ENCODE measurements around the gene MAPK4. TPM values are rescaled to one million over a fixed set of nuclear protein-coding genes. Genes with fewer than 3 reads are reported as not detected.
"Not testable (repeated sequence)": the region's sequence is repeated elsewhere in the genome, so short reads cannot be mapped to it uniquely, and the experiment has no call there.

Gene MAPK4
- 2.2 TPM for total RNA-seq

DNA sequence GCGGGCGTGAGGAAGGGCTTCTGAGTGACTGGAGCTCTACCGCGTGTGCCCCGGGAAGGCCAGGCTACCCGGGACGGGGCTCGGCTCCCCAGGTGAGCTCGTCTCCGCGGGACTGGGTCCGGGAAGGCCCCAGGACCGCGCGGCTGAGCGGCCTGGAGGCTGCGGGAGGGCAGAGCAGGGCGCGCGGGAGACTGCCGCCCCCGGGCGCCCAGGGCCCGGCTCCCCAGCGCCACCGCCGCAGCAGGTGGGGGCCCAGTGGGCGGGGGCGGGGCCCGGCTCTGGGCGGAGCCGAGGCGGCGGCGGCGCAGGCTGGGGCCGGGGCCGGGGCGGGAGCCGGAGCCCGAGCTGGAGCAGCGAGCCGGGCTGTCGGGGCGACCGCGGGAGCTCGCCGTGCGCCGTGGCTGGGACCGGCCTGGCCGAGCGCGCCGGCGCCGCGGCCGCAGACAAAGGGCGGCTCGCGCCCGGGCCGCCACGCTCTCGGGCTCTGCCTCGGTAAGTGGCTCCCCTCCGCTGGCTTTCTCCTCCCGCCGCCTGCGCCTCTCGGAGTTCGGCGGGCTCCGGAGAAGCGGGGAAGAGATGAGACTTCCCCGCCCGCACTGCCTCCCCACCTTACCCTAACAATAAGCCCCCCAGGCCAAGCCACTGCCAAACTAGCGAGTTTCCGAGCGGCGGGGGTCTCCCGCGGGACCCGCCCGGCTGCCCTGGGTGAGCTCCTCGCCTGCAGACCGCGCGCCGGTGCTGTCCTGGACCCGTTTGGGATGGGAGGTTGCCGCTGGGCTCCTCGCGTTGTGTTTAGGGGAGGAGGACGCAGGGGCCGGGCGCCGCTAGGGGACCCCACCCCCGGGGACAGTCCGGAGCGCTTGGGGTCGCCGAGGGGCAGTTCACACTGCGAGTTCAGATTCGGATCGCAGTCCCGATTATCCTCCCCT lies at the start of gene MAPK4:
Gene MAPK4, plus strand, starts transcription at position 336 of the 929 bp plus-strand sequence. CDS start 103,872 bp downstream, outside the sequence.
- peaks cover 15% of the 10 kb centered on the region for H3K4me1 ChIP-seq
- peak within 1 kb of the TSS; percentile 78 for H3K27ac ChIP-seq
- no peaks in the 10 kb centered on the region for H3K9me3 ChIP-seq
- DNase-seq (ENCODE audit: extremely low spot score in 2 of 2): no peak
- H3K4me3 ChIP-seq: peak within 1 kb of the TSS; percentile 63 to 74
- intact Hi-C loops (cut with DNase I): no loop called here
- no peaks in the 10 kb centered on the region for H3K36me3 ChIP-seq
- no peak for TF ChIP-seq POLR2A (IDR thresholded peaks at IDR 0.05)
- no peak for TF ChIP-seq POLR2AphosphoS5 (IDR thresholded peaks at IDR 0.05; ENCODE audit: insufficient read depth in 1 of 2, low read depth in 1 of 2)
- TF ChIP-seq, protein P1, sequence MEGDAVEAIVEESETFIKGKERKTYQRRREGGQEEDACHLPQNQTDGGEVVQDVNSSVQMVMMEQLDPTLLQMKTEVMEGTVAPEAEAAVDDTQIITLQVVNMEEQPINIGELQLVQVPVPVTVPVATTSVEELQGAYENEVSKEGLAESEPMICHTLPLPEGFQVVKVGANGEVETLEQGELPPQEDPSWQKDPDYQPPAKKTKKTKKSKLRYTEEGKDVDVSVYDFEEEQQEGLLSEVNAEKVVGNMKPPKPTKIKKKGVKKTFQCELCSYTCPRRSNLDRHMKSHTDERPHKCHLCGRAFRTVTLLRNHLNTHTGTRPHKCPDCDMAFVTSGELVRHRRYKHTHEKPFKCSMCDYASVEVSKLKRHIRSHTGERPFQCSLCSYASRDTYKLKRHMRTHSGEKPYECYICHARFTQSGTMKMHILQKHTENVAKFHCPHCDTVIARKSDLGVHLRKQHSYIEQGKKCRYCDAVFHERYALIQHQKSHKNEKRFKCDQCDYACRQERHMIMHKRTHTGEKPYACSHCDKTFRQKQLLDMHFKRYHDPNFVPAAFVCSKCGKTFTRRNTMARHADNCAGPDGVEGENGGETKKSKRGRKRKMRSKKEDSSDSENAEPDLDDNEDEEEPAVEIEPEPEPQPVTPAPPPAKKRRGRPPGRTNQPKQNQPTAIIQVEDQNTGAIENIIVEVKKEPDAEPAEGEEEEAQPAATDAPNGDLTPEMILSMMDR (IDR thresholded peaks at IDR 0.05): no peak
- no peaks in the 10 kb centered on the region for H3K27me3 ChIP-seq

DNA sequence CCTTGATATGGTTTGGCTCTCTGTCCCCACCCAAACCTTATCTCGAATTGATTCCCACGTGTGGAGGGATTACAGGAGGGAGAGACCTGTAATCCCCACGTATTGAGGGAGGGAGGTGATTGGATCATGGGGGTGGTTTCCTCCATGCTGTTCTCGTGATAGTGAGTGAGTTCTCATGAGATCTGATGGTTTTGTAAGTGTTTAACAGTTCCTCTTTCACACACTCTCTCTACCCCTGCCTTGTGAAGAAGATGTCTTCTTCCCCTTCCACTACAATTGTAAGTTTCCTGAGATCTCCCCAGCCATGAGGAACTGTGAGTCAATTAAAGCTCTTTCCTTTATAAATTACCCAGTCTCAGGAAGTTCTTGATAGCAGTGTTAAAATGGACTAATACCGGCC lies 42.6 kb upstream of the MAPK4 start:
- H3K27ac ChIP-seq; H3K36me3 ChIP-seq; H3K27me3 ChIP-seq; H3K4me1 ChIP-seq; DNase-seq (ENCODE audit: extremely low spot score in 2 of 2); H3K9me3 ChIP-seq; H3K4me3 ChIP-seq; intact Hi-C loops (cut with DNase I): not testable (repeated sequence)

DNA sequence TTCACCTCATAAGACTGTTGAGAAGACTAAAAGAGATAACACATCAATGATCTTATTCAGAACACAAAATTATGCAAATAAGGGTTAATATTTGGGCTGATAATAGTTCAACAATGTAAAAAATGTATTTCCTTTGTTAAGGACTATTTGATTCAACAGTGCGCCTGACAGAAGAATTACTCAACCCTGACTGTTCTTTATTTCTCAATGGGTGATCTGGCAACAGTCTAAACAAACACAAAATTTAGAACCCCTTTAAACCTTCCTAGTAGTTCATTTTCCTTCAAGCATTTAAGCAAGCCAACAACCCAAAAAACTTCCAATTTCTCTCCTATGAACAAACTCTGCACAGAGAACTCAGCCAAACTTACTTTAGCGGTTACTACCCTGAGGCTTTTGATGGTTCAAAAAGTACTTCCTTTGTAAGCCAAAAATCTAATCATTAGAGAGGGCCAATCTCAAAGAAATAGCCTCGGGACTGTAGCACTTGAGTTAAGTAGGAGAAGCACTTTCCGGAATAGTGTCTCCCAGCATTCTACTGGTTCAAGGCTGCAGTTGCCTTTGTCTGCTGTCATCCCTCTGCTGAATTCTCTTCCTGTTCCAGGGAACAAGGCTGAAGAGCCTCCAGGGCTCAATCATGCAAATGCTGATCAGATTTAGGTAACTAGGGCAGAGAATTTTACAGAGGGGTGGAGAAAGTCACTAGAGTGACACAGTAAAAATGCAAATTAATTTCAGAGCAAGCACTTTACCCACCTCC lies 40.9 kb upstream of the MAPK4 start:
- DNase-seq (ENCODE audit: extremely low spot score in 2 of 2): no peak
- intact Hi-C loops (cut with DNase I): no loop called here
- no peaks in the 10 kb centered on the region for H3K9me3 ChIP-seq
- no peaks in the 10 kb centered on the region for H3K36me3 ChIP-seq
- H3K4me3 ChIP-seq: no peak overlapping the region
- no peaks in the 10 kb centered on the region for H3K27me3 ChIP-seq
- H3K27ac ChIP-seq: no peak overlapping the region
- no peaks in the 10 kb centered on the region for H3K4me1 ChIP-seq
- TF ChIP-seq POLR2A (IDR thresholded peaks at IDR 0.05) (no peak), POLR2AphosphoS5 (IDR thresholded peaks at IDR 0.05; ENCODE audit: insufficient read depth in 1 of 2, low read depth in 1 of 2) (no peak)
- TF ChIP-seq, protein P1 (IDR thresholded peaks at IDR 0.05): no peak

DNA sequence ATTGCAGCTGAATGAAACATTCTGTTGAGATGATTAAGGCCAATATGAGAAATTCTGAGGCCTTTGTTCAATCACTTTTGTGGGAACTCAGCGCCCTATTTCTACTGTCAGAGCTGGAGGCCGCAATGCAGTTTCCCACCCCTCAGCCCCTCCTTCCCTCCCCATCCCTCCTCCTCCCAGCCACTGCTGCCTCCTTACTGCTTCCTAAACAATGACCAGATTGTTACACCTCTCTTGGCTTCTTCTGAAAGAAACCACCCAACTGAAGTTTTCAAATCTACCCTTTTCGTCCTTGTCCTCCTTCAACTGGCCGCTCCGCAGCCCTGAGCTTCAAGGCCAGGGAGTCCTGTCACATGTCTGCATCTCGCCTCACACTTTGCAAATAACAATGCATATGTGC lies 36.7 kb upstream of the MAPK4 start:
- DNase-seq (ENCODE audit: extremely low spot score in 2 of 2): no peak
- Histone ChIP-seq H3K27me3 (no peaks in the 10 kb centered on the region), H3K27ac (no peak overlapping the region), H3K36me3 (no peaks in the 10 kb centered on the region), H3K4me3 (no peak overlapping the region), H3K4me1 (no peaks in the 10 kb centered on the region), H3K9me3 (no peaks in the 10 kb centered on the region)
- no peak for TF ChIP-seq POLR2A (IDR thresholded peaks at IDR 0.05)
- TF ChIP-seq POLR2AphosphoS5 (IDR thresholded peaks at IDR 0.05; ENCODE audit: insufficient read depth in 1 of 2, low read depth in 1 of 2): no peak
- TF ChIP-seq, protein P1 (IDR thresholded peaks at IDR 0.05): no peak
- intact Hi-C loops (cut with DNase I): no loop called here

DNA sequence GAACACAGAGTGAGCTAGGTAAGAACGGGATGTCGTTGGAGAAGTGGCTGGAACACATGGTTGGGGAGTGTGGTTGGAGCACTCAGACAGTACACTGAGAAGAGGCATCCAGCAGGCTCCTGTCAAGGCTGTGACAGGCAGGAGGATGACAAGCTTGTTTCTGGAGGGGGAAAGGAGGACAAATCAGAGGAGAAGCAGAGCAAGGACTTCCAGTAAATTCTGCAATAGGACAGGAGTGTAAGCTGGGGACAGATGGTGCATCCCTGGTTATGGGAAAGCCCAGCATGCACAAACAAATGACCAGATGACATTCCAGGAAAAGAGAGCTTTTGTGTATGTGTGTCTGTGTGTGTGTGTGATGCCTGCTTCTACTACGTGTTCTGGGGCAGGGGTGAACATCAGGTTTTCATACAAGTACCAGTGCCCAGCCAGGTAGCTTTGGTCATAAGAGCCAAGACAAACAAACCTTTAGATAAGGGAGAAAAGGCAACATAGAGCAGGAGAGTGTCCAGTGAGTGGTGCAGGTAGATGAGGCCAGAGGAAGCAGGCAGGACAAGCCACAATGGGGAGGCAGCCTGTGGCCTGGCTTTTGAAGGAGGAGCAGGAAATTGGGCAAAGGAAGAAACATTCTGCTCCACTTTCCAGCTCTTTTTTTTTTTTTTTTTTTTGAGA lies 32.1 kb upstream of the MAPK4 start:
- intact Hi-C loops (cut with DNase I): no loop called here
- Histone ChIP-seq H3K27ac (no peak overlapping the region), H3K9me3 (no peaks in the 10 kb centered on the region), H3K36me3 (no peaks in the 10 kb centered on the region), H3K27me3 (no peaks in the 10 kb centered on the region), H3K4me3 (no peak overlapping the region), H3K4me1 (no peaks in the 10 kb centered on the region)
- TF ChIP-seq POLR2AphosphoS5 (IDR thresholded peaks at IDR 0.05; ENCODE audit: insufficient read depth in 1 of 2, low read depth in 1 of 2) (no peak), POLR2A (IDR thresholded peaks at IDR 0.05) (no peak)
- TF ChIP-seq, protein P1 (IDR thresholded peaks at IDR 0.05): no peak
- DNase-seq (ENCODE audit: extremely low spot score in 2 of 2): no peak
